CD8-positive, alpha-beta memory T cell (primary cell): ENCODE measurements around the gene THRB. TPM values are rescaled to one million over a fixed set of nuclear protein-coding genes. Genes with fewer than 3 reads are reported as not detected.
"Not testable (repeated sequence)": the region's sequence is repeated elsewhere in the genome, so short reads cannot be mapped to it uniquely, and the experiment has no call there.

Experiments used
- CTCF ChIA-PET: fragments of 350-600 bp; sonication (Branson Sonifier 250); formaldehyde crosslinking; loops from one replicate; lab custom pipeline; 2021; ENCODE audit warnings: antibody characterized with exemption; lab: Charles Lee
- POLR2A ChIA-PET: fragments of 350-600 bp; sonication (Branson Sonifier 250); formaldehyde crosslinking; loops from one replicate; lab custom pipeline; 2021; ENCODE audit warnings: antibody characterized with exemption; lab: Charles Lee
- DNase-seq, 5 donors: peaks; one replicate each; pipeline versions ENCODE4 v3.0.0 to v3.0.0-alpha.2; 2020 to 2022; ENCODE audit warnings: mixed read lengths in 1 of 5
- H3K27ac ChIP-seq: one replicate; pipeline ENCODE4 v1.7.0; 2013; ENCODE audit warnings: low read depth, mild to moderate bottlenecking, low read length, moderate library complexity
- H3K27me3 ChIP-seq: 2 replicates; pipeline ENCODE4 v1.7.0; 2013; ENCODE audit warnings: low read length, mild to moderate bottlenecking; ENCODE audit not compliant: insufficient read depth, poor library complexity, severe bottlenecking
- H3K36me3 ChIP-seq: 2 replicates; pipeline ENCODE4 v1.7.0; 2013; ENCODE audit warnings: mild to moderate bottlenecking, low read length, moderate library complexity; ENCODE audit not compliant: insufficient read depth
- H3K4me1 ChIP-seq: 2 replicates; pipeline ENCODE4 v1.7.0; 2013; ENCODE audit warnings: mild to moderate bottlenecking, low read length, moderate library complexity; ENCODE audit not compliant: insufficient read depth
- H3K4me3 ChIP-seq: 2 replicates; pipeline ENCODE4 v1.7.0; 2013; ENCODE audit warnings: mild to moderate bottlenecking, low read length
- H3K9me3 ChIP-seq: 2 replicates; pipeline ENCODE4 v1.7.0; 2013; ENCODE audit warnings: mild to moderate bottlenecking, low read length
- H3K27ac Mint-ChIP-seq, 8 donors: one replicate each; pipeline ENCODE4 v1.8.0; 2020 to 2021; ENCODE audit warnings: mixed read lengths in 8 of 8, mild to moderate bottlenecking in 6 of 8, inconsistent platforms in 3 of 8, moderate library complexity in 3 of 8
- H3K27me3 Mint-ChIP-seq, 2 donors: one replicate each; pipeline ENCODE4 v1.8.0; 2020 to 2021; ENCODE audit warnings: mixed read lengths in 2 of 2, mild to moderate bottlenecking in 1 of 2, moderate library complexity in 1 of 2
- H3K36me3 Mint-ChIP-seq, 3 donors: one replicate each; pipeline ENCODE4 v1.8.0; 2020 to 2021; ENCODE audit warnings: mixed read lengths in 3 of 3, inconsistent platforms in 1 of 3, mild to moderate bottlenecking in 1 of 3
- H3K4me1 Mint-ChIP-seq, 3 donors: one replicate each; pipeline ENCODE4 v1.8.0; 2020 to 2021; ENCODE audit warnings: mixed read lengths in 3 of 3, inconsistent platforms in 1 of 3, mild to moderate bottlenecking in 1 of 3
- H3K4me3 Mint-ChIP-seq, 7 donors: one replicate each; pipeline ENCODE4 v1.8.0; 2020 to 2021; ENCODE audit warnings: mixed read lengths in 7 of 7, mild to moderate bottlenecking in 6 of 7, moderate library complexity in 4 of 7, inconsistent platforms in 2 of 7
- H3K9me3 Mint-ChIP-seq, 5 donors: one replicate each; pipeline ENCODE4 v1.8.0; 2020 to 2022; ENCODE audit warnings: mixed read lengths in 5 of 5, mild to moderate bottlenecking in 3 of 5, moderate library complexity in 2 of 5, inconsistent platforms in 1 of 5
- polyA plus RNA-seq: library from polyadenylated mRNA; unstranded; fragments of 300-500 nt; fragmentation: Illumina TruSeq; gene quantifications from one replicate; pipeline ENCODE4 v1.2.3, GENCODE V29; 2021
- total RNA-seq, 2 experiments: library from RNA; stranded (reverse); gene quantifications; one replicate each; pipeline ENCODE4 v1.2.3, GENCODE V29; 2021

Gene THRB
- total and polyA plus RNA-seq, 3 experiments from 2014 or later, result not detected

GRCh38 chr3:24413662-24414061, 81.0 kb downstream of the THRB start:
- H3K36me3 Mint-ChIP-seq, H3K36me3 ChIP-seq, H3K4me1 Mint-ChIP-seq, H3K4me3 ChIP-seq, H3K27me3 Mint-ChIP-seq, H3K27ac Mint-ChIP-seq, H3K27ac ChIP-seq, H3K9me3 Mint-ChIP-seq, H3K9me3 ChIP-seq, POLR2A ChIA-PET, H3K4me3 Mint-ChIP-seq, H3K4me1 ChIP-seq, CTCF ChIA-PET, H3K27me3 ChIP-seq, DNase-seq: not testable (repeated sequence)

GRCh38 chr3:24410860-24411259, 83.8 kb downstream of the THRB start:
- no peak for DNase-seq
- no peak overlapping the region for H3K27ac Mint-ChIP-seq
- H3K4me1 Mint-ChIP-seq, result no peaks in the 10 kb centered on the region
- peaks cover 0 to 13% (median 1%) of the 10 kb centered on the region in 5 donors for H3K9me3 Mint-ChIP-seq
- no peak overlapping the region for H3K4me3 ChIP-seq
- no peaks in the 10 kb centered on the region for H3K4me1 ChIP-seq
- no peak overlapping the region for H3K27ac ChIP-seq
- no peak overlapping the region for H3K4me3 Mint-ChIP-seq
- no peaks in the 10 kb centered on the region for H3K27me3 Mint-ChIP-seq
- ChIA-PET CTCF (no interaction called here), POLR2A (no interaction called here)
- H3K27me3 ChIP-seq, result no peaks in the 10 kb centered on the region
- H3K36me3 ChIP-seq, result no peaks in the 10 kb centered on the region
- no peaks in the 10 kb centered on the region for H3K36me3 Mint-ChIP-seq
- no peaks in the 10 kb centered on the region for H3K9me3 ChIP-seq

DNA sequence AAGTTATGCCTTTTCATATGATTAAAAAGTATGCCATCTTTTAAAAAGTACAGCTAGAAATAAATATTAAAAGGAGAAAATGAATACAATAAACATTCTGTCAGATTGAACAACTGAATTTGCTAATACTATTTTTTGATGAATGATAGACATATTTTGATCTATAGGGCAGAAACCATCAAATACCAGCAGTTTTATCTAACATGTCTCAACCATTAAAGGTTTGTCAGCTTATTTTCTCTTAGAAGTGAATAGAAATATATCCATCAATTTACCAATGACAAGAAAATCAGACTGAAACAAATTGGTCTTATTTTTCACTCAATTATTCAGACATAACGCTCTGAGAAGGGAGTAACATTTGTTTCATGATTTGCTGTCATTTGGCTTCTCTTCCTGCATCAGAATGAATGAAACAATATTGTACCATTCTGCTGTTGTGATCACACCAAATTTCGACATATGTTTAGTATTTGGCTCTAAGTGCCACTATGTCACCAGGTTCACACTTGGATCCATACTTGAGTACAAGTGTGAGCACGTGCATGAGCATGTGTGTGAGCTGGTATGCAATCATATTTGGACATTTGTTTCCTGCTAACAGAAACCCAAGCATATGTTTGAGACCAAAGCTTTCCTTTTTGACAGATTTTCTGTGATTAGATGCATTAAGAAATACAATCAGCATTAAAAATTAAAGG, 86.5 kb downstream of the THRB start:
- Mint-ChIP-seq H3K27ac (no peak overlapping the region), H3K4me3 (no peak overlapping the region), H3K9me3 (peaks cover 0 to 14% (median 1%) of the 10 kb centered on the region in 5 donors), H3K27me3 (no peaks in the 10 kb centered on the region), H3K36me3 (no peaks in the 10 kb centered on the region), H3K4me1 (no peaks in the 10 kb centered on the region)
- H3K36me3 ChIP-seq, result no peaks in the 10 kb centered on the region
- no peak for DNase-seq
- no peaks in the 10 kb centered on the region for H3K9me3 ChIP-seq
- H3K27ac ChIP-seq, result no peak overlapping the region
- H3K4me1 ChIP-seq, result no peaks in the 10 kb centered on the region
- no peak overlapping the region for H3K4me3 ChIP-seq
- no peaks in the 10 kb centered on the region for H3K27me3 ChIP-seq
- CTCF ChIA-PET, result no interaction called here
- POLR2A ChIA-PET, result no interaction called here

- Histone ChIP-seq H3K9me3 (no peaks in the 10 kb centered on the region), H3K27ac (no peak overlapping the region), H3K4me3 (no peak overlapping the region), H3K36me3 (no peaks in the 10 kb centered on the region), H3K4me1 (no peaks in the 10 kb centered on the region), H3K27me3 (no peaks in the 10 kb centered on the region)
- ChIA-PET POLR2A (no interaction called here), CTCF (no interaction called here)
- H3K9me3 Mint-ChIP-seq, result peaks cover 0 to 14% (median 0%) of the 10 kb centered on the region in 5 donors
- no peaks in the 10 kb centered on the region for H3K27me3 Mint-ChIP-seq
- H3K4me3 Mint-ChIP-seq, result no peak overlapping the region
- no peak for DNase-seq
- H3K27ac Mint-ChIP-seq, result no peak overlapping the region
- no peaks in the 10 kb centered on the region for H3K4me1 Mint-ChIP-seq
- H3K36me3 Mint-ChIP-seq, result no peaks in the 10 kb centered on the region
Measured at GRCh38 chr3:24406900-24407299, 87.8 kb downstream of the THRB start.

DNA sequence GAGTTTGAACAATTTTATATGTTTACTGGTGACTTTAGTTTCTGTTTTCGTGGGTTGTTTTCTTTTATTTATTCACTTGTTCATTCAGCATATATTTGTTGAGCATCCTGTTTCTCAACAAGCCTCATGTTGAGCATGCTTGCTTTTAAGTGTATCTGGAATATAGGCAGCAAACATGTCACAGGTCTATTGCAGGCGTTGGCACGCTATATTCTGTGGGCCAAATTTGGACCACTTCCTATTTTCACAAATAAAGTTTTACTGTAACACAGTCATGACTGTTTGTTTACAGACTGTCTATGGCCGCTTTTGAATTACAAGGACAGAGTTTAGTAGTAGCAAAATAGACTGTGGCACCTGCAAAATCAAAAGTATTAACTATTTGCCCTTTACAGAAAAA, 89.6 kb downstream of the THRB start:
- Mint-ChIP-seq H3K4me1 (no peaks in the 10 kb centered on the region), H3K36me3 (no peaks in the 10 kb centered on the region), H3K9me3 (peaks cover 0 to 14% (median 2%) of the 10 kb centered on the region in 5 donors), H3K4me3 (no peak overlapping the region), H3K27ac (no peak overlapping the region), H3K27me3 (no peaks in the 10 kb centered on the region)
- ChIA-PET CTCF (no interaction called here), POLR2A (no interaction called here)
- Histone ChIP-seq H3K9me3 (no peaks in the 10 kb centered on the region), H3K4me3 (no peak overlapping the region), H3K36me3 (no peaks in the 10 kb centered on the region), H3K27me3 (no peaks in the 10 kb centered on the region), H3K4me1 (no peaks in the 10 kb centered on the region), H3K27ac (no peak overlapping the region)
- DNase-seq, result no peak

GRCh38 chr3:24401811-24402185, 92.9 kb downstream of the THRB start:
- no peaks in the 10 kb centered on the region for H3K4me1 Mint-ChIP-seq
- no peak overlapping the region for H3K27ac Mint-ChIP-seq
- peaks cover 2 to 11% (median 3%) of the 10 kb centered on the region in 5 donors for H3K9me3 Mint-ChIP-seq
- DNase-seq, result no peak
- H3K4me3 Mint-ChIP-seq, result no peak overlapping the region
- CTCF ChIA-PET, result no interaction called here
- no peaks in the 10 kb centered on the region for H3K4me1 ChIP-seq
- H3K27me3 ChIP-seq, result no peaks in the 10 kb centered on the region
- no peaks in the 10 kb centered on the region for H3K36me3 Mint-ChIP-seq
- no peak overlapping the region for H3K4me3 ChIP-seq
- POLR2A ChIA-PET, result no interaction called here
- no peaks in the 10 kb centered on the region for H3K27me3 Mint-ChIP-seq
- H3K9me3 ChIP-seq, result no peaks in the 10 kb centered on the region
- H3K27ac ChIP-seq, result no peak overlapping the region
- H3K36me3 ChIP-seq, result no peaks in the 10 kb centered on the region

DNA sequence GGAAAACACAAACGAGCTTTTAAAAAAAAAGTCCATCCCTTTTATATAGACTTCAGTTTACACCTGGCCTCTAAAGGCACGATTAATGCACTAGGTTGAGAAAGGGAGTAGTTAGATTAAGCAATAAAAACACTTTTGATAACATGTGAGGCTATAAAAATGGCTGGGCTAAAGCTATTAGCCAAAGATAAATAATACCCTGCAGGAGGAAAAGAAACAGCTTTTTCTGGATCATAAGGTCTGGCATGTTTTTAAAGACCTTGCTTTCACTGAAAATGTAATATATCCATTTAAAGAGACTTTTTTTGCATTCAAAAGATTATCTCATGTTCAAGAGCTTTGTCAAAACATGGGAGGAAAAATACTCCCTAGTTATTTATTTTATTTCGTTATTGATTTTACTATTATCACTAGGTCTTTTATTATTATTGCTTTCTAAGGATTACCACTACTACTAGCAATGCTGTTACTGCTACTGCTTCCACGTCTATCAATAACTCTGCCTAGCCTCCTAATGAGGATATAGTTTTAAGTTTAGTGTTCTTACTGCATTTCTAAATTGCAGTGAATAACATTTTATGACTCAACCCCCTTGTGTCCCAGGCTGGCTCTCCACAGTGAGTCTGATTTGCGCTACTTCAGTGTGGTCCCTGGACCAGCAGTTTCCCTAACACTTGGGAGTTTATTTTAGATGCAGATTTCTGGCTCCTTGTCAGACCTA, 93.4 kb downstream of the THRB start:
- Histone ChIP-seq H3K9me3 (no peaks in the 10 kb centered on the region), H3K36me3 (no peaks in the 10 kb centered on the region), H3K4me3 (no peak overlapping the region), H3K27me3 (no peaks in the 10 kb centered on the region), H3K27ac (no peak overlapping the region), H3K4me1 (no peaks in the 10 kb centered on the region)
- ChIA-PET CTCF (no interaction called here), POLR2A (no interaction called here)
- H3K36me3 Mint-ChIP-seq, result no peaks in the 10 kb centered on the region
- H3K9me3 Mint-ChIP-seq, result peaks cover 2 to 11% (median 3%) of the 10 kb centered on the region in 5 donors
- no peaks in the 10 kb centered on the region for H3K27me3 Mint-ChIP-seq
- no peak overlapping the region for H3K4me3 Mint-ChIP-seq
- no peak overlapping the region for H3K27ac Mint-ChIP-seq
- no peak for DNase-seq
- H3K4me1 Mint-ChIP-seq, result no peaks in the 10 kb centered on the region

GRCh38 chr3:24400450-24400849, 94.2 kb downstream of the THRB start:
- Mint-ChIP-seq H3K4me1 (no peaks in the 10 kb centered on the region), H3K4me3 (no peak overlapping the region), H3K9me3 (peaks cover 2 to 11% (median 3%) of the 10 kb centered on the region in 5 donors), H3K36me3 (no peaks in the 10 kb centered on the region), H3K27me3 (no peaks in the 10 kb centered on the region), H3K27ac (no peak overlapping the region)
- ChIA-PET POLR2A (no interaction called here), CTCF (no interaction called here)
- no peak overlapping the region for H3K4me3 ChIP-seq
- no peaks in the 10 kb centered on the region for H3K27me3 ChIP-seq
- no peaks in the 10 kb centered on the region for H3K9me3 ChIP-seq
- no peak overlapping the region for H3K27ac ChIP-seq
- DNase-seq, result no peak
- H3K4me1 ChIP-seq, result no peaks in the 10 kb centered on the region
- H3K36me3 ChIP-seq, result no peaks in the 10 kb centered on the region
